A549 (cell line): Measurements from ENCODE around the gene POLR2L. TPM values are rescaled to one million over a fixed set of nuclear protein-coding genes. Genes with fewer than 3 reads are reported as not detected.
A peak's percentile ranks its signal among the peaks of the same experiment; 100 is the strongest.

Source experiments
- ATAC-seq, 2 experiments: fragments of 200-7000 bp in 1 of 2; fragments of >200 bp in 1 of 2; cut with Nextera tagmentation in 1 of 2; cut with Tn5 transposase in 1 of 2; 3 replicates each; pipeline versions ENCODE4 v1.8.0 to v1.9.1; 2018 to 2020; ENCODE audit warnings: mild to moderate bottlenecking in 1 of 2, moderate library complexity in 1 of 2
- CTCF ChIA-PET: fragments of 300-600 bp; sonication (Branson Sonifier 250); formaldehyde crosslinking; extraction: SDS; loops from one replicate; lab custom pipeline; 2021; ENCODE audit warnings: antibody characterized with exemption, inconsistent platforms; lab: Yijun Ruan, JAX
- POLR2A ChIA-PET: fragments of 350-600 bp; formaldehyde crosslinking; extraction: SDS; loops from one replicate; lab custom pipeline; 2021; ENCODE audit warnings: antibody characterized with exemption, inconsistent platforms; lab: Yijun Ruan, JAX
- DNase-seq, 2 experiments: peaks; one replicate each; pipeline versions ENCODE4 v3.0.0 to v3.0.0-alpha.2; 2011 to 2016; ENCODE audit warnings: low read depth in 1 of 2, low spot score in 1 of 2
- FAIRE-seq: peaks from 2 replicates; lab custom pipeline; 2011; peaks lifted over from hg19 to GRCh38; lab: Jason Lieb, UNC
- H3K27ac ChIP-seq, 2 experiments: fragments of >200 bp; sonication (Bioruptor Twin); formaldehyde crosslinking; 3 replicates each; pipeline ENCODE4 v1.5.1; 2016 to 2017
- H3K4me1 ChIP-seq: fragments of >200 bp; sonication (Bioruptor Twin); formaldehyde crosslinking; 3 replicates; pipeline ENCODE4 v1.6.1; 2016
- H3K4me2 ChIP-seq: fragments of >200 bp; sonication (Bioruptor Twin); formaldehyde crosslinking; 3 replicates; pipeline ENCODE4 v1.6.1; 2016
- H3K4me3 ChIP-seq: fragments of >200 bp; sonication (Bioruptor Twin); formaldehyde crosslinking; 3 replicates; pipeline ENCODE4 v1.5.1; 2016
- H3K9me3 ChIP-seq: fragments of >200 bp; sonication (Bioruptor Twin); formaldehyde crosslinking; 3 replicates; pipeline ENCODE4 v1.6.1; 2016
- CHD4 ChIP-seq: fragments of 200-600 bp; sonication (generic); IDR thresholded peaks from 2 replicates; pipeline ENCODE4 v1.6.1; 2016; ENCODE audit warnings: antibody characterized with exemption, mild to moderate bottlenecking, borderline replicate concordance
- EHF ChIP-seq: fragments of 250-450 bp; sonication (Bioruptor Pico); IDR thresholded peaks from 2 replicates; pipeline ENCODE4 v1.5.0; 2020; ENCODE audit warnings: mild to moderate bottlenecking
- ESRRA ChIP-seq: fragments of 150-350 bp; IDR thresholded peaks from 2 replicates; pipeline ENCODE4 v1.6.1; 2014; ENCODE audit warnings: mild to moderate bottlenecking, low read length, borderline replicate concordance
- FOSB ChIP-seq: fragments of 250-450 bp; sonication (Bioruptor Pico); IDR thresholded peaks from 2 replicates; pipeline ENCODE4 v1.5.0; 2020; ENCODE audit warnings: mild to moderate bottlenecking, moderate library complexity
- FOSL2 ChIP-seq, 2 experiments: fragments of 450-650 bp in 1 of 2; fragments of >200 bp in 1 of 2; sonication (Bioruptor Twin) in 1 of 2; formaldehyde crosslinking; IDR thresholded peaks; 2 replicates each; pipeline versions ENCODE4 v1.5.0 to v1.6.1; 2016 to 2020; ENCODE audit warnings: mild to moderate bottlenecking in 1 of 2, moderate library complexity in 1 of 2
- FOXS1 ChIP-seq: fragments of 250-450 bp; sonication (Bioruptor Pico); IDR thresholded peaks from 2 replicates; pipeline ENCODE4 v1.5.0; 2020; ENCODE audit warnings: mild to moderate bottlenecking, moderate library complexity
- HEYL ChIP-seq: fragments of 250-450 bp; sonication (Bioruptor Pico); IDR thresholded peaks from 2 replicates; pipeline ENCODE4 v1.8.0; 2021; ENCODE audit warnings: mild to moderate bottlenecking, moderate library complexity
- HOXB13 ChIP-seq: fragments of 250-450 bp; sonication (Bioruptor Pico); IDR thresholded peaks from 2 replicates; pipeline ENCODE4 v1.5.0; 2020; ENCODE audit warnings: low read depth, mild to moderate bottlenecking, moderate library complexity
- JUN ChIP-seq, 2 experiments: fragments of >200 bp; sonication (Bioruptor Twin); formaldehyde crosslinking; IDR thresholded peaks; 2 replicates in 1 of 2; 3 replicates in 1 of 2; pipeline ENCODE4 v1.6.1; 2016 to 2017
- JUNB ChIP-seq: fragments of >200 bp; sonication (Bioruptor Twin); formaldehyde crosslinking; IDR thresholded peaks from 2 replicates; pipeline ENCODE4 v1.6.1; 2016
- KDM1A ChIP-seq: fragments of 200-600 bp; sonication (generic); IDR thresholded peaks from 2 replicates; pipeline ENCODE4 v1.6.1; 2016; ENCODE audit warnings: low read depth, mild to moderate bottlenecking
- NPAS2 ChIP-seq: fragments of 250-450 bp; sonication (Bioruptor Pico); IDR thresholded peaks from 2 replicates; pipeline ENCODE4 v1.8.0; 2022; ENCODE audit warnings: mild to moderate bottlenecking, moderate library complexity, borderline replicate concordance
- PHF8 ChIP-seq: fragments of 200-600 bp; sonication (generic); IDR thresholded peaks from 2 replicates; pipeline ENCODE4 v1.6.1; 2016; ENCODE audit warnings: low read depth, mild to moderate bottlenecking, antibody characterized with exemption, moderate library complexity, borderline replicate concordance
- POLR2A ChIP-seq: IDR thresholded peaks from 2 replicates; pipeline ENCODE4 v1.6.1; 2012; ENCODE audit warnings: mild to moderate bottlenecking, low read length
- POLR2AphosphoS2 ChIP-seq: conservative IDR thresholded peaks from 2 replicates; pipeline ENCODE4 v1.6.1; 2012; ENCODE audit warnings: low read length, improper control_type of control experiment, inconsistent platforms
- RAD21 ChIP-seq, 2 experiments: fragments of >200 bp in 1 of 2; sonication (Bioruptor Twin) in 1 of 2; formaldehyde crosslinking in 1 of 2; IDR thresholded peaks in 1 of 2; conservative IDR thresholded peaks in 1 of 2; 2 replicates in 1 of 2; 3 replicates in 1 of 2; pipeline ENCODE4 v1.6.1; 2012 to 2018; ENCODE audit warnings: inconsistent platforms in 1 of 2
- RARB ChIP-seq: fragments of 250-450 bp; sonication (Bioruptor Pico); IDR thresholded peaks from 2 replicates; pipeline ENCODE4 v1.8.0; 2021; ENCODE audit warnings: mild to moderate bottlenecking, moderate library complexity
- RFX5 ChIP-seq: fragments of 450-650 bp; IDR thresholded peaks from 2 replicates; pipeline ENCODE4 v1.7.1; 2014; ENCODE audit warnings: antibody characterized with exemption, mild to moderate bottlenecking, moderate library complexity
- TFCP2L1 ChIP-seq: fragments of 250-450 bp; sonication (Bioruptor Pico); IDR thresholded peaks from 2 replicates; pipeline ENCODE4 v1.5.0; 2021; ENCODE audit warnings: mild to moderate bottlenecking
- TP53 ChIP-seq: fragments of 250-450 bp; sonication (Bioruptor Pico); IDR thresholded peaks from 2 replicates; pipeline ENCODE4 v1.5.0; 2021; ENCODE audit warnings: mild to moderate bottlenecking, moderate library complexity
- ZC3H11A ChIP-seq: fragments of 450-650 bp; IDR thresholded peaks from 2 replicates; pipeline ENCODE4 v1.6.1; 2014; ENCODE audit warnings: antibody characterized with exemption, mild to moderate bottlenecking
- ZNF302 ChIP-seq: fragments of 250-450 bp; sonication (Bioruptor Pico); IDR thresholded peaks from 2 replicates; pipeline ENCODE4 v1.9.0; 2021; ENCODE audit warnings: inconsistent platforms, mild to moderate bottlenecking, moderate library complexity
- WGBS: methylation state at CpG from one replicate; pipeline ENCODE4 v1.1.6; 2017; ENCODE audit errors: missing lambda C conversion rate; 5-methylcytosine and 5-hydroxymethylcytosine counted together
- polyA plus RNA-seq, 4 experiments: library from polyadenylated mRNA; depleted of rRNA in 3 of 4; stranded (reverse); fragments of >200 nt; fragmentation: RNase III in 1 of 4; extraction: RNeasy Plus Mini Kit Qiagen cat#74134 plus additional on column Dnase treatment in 1 of 4; gene quantifications; 2 replicates in 3 of 4; 3 replicates in 1 of 4; pipeline ENCODE4 v1.2.3, GENCODE V29; 2011 to 2017
- TF ChIP-seq, protein P1 (sequence below): fragments of 250-450 bp; sonication (Bioruptor Pico); IDR thresholded peaks from 2 replicates; pipeline ENCODE4 v1.5.0; 2021; ENCODE audit warnings: mild to moderate bottlenecking, moderate library complexity, borderline replicate concordance
- TF ChIP-seq, protein P2 (sequence below): fragments of >200 bp; sonication (Bioruptor Twin); formaldehyde crosslinking; IDR thresholded peaks from 3 replicates; pipeline ENCODE4 v1.6.1; 2016
- TF ChIP-seq, protein P3 (sequence below): IDR thresholded peaks from 2 replicates; pipeline ENCODE4 v1.6.1; 2012
- TF ChIP-seq, protein P4 (sequence below): IDR thresholded peaks from 2 replicates; pipeline ENCODE4 v1.6.1; 2012

Gene POLR2L
- polyA plus RNA-seq, 2 of the 4 experiments (the other 2 are of a cell fraction): 140 to 773 TPM

DNA sequence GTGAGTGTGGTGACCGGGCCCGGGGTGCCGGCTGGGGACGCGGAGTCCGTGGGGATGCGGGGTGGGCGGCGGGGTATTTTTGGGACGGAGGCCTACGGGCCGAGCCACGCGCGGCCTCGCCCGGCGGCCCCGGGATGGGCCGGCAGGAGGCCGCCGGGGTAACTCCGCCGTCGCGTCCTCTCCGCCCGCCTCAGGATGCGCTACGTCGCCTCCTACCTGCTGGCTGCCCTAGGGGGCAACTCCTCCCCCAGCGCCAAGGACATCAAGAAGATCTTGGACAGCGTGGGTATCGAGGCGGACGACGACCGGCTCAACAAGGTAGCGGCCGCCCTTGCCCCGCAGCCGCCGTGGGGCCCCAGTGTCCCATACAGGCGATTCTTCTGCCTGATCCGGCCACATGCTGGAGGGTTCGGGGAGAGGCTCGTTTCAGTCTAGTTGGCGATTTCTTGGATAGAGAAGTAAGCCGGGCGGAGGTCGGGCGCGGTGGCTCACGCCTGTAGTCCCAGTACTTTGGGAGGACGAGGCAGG, 32.2 kb downstream of the POLR2L start:
- H3K9me3 ChIP-seq: no peaks in the 10 kb centered on the region
- CTCF ChIA-PET: interaction anchor here (2.0 kb wide), 1 partner anchor 11 kb away, joined by 10 read pairs; no protein-coding TSS in a partner anchor
- H3K4me3 ChIP-seq: peak overlapping the region; percentile 94
- peaks cover 37% of the 10 kb centered on the region for H3K4me1 ChIP-seq
- H3K4me2 ChIP-seq: peak overlapping the region; percentile 87
- peak overlapping the region; percentile 95 to 97 for H3K27ac ChIP-seq
- TF ChIP-seq RFX5 (no peak), PHF8 (peak; percentile 88), ESRRA (no peak), KDM1A (no peak), TFCP2L1 (CRISPR knock-in tag) (no peak), POLR2A (no peak), TP53 (CRISPR knock-in tag) (no peak), EHF (CRISPR knock-in tag) (no peak), ZNF302 (no peak), HOXB13 (CRISPR knock-in tag) (no peak), FOXS1 (no peak), POLR2AphosphoS2 (no peak), ZC3H11A (no peak), CHD4 (no peak), HEYL (CRISPR knock-in tag) (no peak), RAD21 (conservative IDR thresholded peaks at IDR 0.05 in 1 of 2, IDR thresholded peaks at IDR 0.05 in 1 of 2) (no peak), FOSB (no peak), RARB (CRISPR knock-in tag) (no peak), FOSL2 (IDR thresholded peaks at IDR 0.05) (no peak), FOSL2 (CRISPR knock-in tag; IDR thresholded peaks at IDR 0.05) (no peak), JUN (IDR thresholded peaks at IDR 0.05) (peak in 1 of 2 experiments; percentile 41; a peak in 2 of 5 replicates), NPAS2 (no peak), JUNB (no peak)
- TF ChIP-seq, protein P1, sequence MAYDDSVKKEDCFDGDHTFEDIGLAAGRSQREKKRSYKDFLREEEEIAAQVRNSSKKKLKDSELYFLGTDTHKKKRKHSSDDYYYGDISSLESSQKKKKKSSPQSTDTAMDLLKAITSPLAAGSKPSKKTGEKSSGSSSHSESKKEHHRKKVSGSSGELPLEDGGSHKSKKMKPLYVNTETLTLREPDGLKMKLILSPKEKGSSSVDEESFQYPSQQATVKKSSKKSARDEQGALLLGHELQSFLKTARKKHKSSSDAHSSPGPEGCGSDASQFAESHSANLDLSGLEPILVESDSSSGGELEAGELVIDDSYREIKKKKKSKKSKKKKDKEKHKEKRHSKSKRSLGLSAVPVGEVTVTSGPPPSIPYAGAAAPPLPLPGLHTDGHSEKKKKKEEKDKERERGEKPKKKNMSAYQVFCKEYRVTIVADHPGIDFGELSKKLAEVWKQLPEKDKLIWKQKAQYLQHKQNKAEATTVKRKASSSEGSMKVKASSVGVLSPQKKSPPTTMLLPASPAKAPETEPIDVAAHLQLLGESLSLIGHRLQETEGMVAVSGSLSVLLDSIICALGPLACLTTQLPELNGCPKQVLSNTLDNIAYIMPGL (CRISPR knock-in tag): peak; percentile 32; the same call in 1 of the 2 replicates
- TF ChIP-seq, protein P2, sequence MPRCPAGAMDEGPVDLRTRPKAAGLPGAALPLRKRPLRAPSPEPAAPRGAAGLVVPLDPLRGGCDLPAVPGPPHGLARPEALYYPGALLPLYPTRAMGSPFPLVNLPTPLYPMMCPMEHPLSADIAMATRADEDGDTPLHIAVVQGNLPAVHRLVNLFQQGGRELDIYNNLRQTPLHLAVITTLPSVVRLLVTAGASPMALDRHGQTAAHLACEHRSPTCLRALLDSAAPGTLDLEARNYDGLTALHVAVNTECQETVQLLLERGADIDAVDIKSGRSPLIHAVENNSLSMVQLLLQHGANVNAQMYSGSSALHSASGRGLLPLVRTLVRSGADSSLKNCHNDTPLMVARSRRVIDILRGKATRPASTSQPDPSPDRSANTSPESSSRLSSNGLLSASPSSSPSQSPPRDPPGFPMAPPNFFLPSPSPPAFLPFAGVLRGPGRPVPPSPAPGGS: 0 out of 3 replicates have a peak, but pooled peaks have one; percentile 78
- TF ChIP-seq, protein P3, sequence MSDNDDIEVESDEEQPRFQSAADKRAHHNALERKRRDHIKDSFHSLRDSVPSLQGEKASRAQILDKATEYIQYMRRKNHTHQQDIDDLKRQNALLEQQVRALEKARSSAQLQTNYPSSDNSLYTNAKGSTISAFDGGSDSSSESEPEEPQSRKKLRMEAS: no peak
- TF ChIP-seq, protein P4, sequence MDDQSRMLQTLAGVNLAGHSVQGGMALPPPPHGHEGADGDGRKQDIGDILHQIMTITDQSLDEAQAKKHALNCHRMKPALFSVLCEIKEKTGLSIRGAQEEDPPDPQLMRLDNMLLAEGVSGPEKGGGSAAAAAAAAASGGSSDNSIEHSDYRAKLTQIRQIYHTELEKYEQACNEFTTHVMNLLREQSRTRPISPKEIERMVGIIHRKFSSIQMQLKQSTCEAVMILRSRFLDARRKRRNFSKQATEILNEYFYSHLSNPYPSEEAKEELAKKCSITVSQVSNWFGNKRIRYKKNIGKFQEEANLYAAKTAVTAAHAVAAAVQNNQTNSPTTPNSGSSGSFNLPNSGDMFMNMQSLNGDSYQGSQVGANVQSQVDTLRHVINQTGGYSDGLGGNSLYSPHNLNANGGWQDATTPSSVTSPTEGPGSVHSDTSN: no peak
- ATAC-seq: peak in 1 of 2 experiments; percentile 1; a peak in 3 of 6 replicates
- 0% methylated on average over 16 of the region's 55 CpGs for WGBS
- POLR2A ChIA-PET: interaction anchor here (1.0 to 2.0 kb wide), 9 partner anchors 9 to 234 kb away, joined by 3 to 35 read pairs (median 6); partner anchors contain the start of genes CD151, CEND1, CHID1 and PHRF1
- DNase-seq: no peak
- no peak for FAIRE-seq
